Measurements from ENCODE around the gene PNPLA5.

Gene PNPLA5

DNA sequence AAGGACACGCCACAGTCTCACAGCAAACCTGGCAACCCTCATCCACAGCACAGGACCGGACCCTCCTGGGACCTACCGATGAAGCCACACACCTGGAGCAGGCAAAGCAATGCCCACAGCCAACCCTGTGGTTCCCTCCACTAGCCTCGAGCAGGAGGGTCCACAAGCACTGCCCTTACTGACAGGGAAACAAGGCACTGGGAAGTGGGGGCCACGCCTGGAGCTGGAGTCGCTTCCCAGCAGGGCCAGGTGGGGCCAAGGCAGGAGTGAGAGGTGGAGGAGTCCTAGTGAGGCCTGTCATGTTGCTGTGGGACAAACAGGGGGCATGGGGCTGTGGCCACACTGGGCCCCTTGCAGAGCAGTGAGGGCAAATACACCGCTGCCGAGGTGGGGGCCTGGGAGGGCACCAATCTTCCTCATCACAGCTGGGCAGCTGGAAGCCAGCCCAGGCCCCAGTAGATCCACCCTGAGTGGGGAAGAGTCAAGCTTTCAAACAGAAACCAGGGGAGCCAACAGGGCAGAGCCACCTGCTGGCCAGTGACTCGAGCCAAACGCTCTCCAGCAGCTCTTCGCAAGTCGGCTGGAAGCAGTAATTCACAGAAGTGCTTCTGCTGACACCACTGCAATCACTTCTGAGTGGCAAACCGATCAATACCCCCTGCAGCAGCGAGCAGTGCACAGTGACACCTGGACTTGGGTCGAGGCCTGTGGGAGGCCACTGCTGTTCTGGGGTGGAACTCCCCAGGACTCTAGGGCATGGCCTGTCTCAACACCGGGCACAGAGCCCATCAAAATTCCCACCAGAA is 43.2 kb downstream of the PNPLA5 start:
- no peak overlapping the region for H3K9ac ChIP-seq (ENCODE audit: low read length)
- H3K27ac ChIP-seq (ENCODE audit: low read depth, low read length): no peak overlapping the region
- no peak overlapping the region for H3K4me2 ChIP-seq (ENCODE audit: low read depth, low read length, poor library complexity, severe bottlenecking)
- no peaks in the 10 kb centered on the region for H3K36me3 ChIP-seq (ENCODE audit: low read length)
- TF ChIP-seq, protein P1, sequence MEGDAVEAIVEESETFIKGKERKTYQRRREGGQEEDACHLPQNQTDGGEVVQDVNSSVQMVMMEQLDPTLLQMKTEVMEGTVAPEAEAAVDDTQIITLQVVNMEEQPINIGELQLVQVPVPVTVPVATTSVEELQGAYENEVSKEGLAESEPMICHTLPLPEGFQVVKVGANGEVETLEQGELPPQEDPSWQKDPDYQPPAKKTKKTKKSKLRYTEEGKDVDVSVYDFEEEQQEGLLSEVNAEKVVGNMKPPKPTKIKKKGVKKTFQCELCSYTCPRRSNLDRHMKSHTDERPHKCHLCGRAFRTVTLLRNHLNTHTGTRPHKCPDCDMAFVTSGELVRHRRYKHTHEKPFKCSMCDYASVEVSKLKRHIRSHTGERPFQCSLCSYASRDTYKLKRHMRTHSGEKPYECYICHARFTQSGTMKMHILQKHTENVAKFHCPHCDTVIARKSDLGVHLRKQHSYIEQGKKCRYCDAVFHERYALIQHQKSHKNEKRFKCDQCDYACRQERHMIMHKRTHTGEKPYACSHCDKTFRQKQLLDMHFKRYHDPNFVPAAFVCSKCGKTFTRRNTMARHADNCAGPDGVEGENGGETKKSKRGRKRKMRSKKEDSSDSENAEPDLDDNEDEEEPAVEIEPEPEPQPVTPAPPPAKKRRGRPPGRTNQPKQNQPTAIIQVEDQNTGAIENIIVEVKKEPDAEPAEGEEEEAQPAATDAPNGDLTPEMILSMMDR (IDR thresholded peaks at IDR 0.05; ENCODE audit: insufficient read depth, low read length, poor library complexity, severe bottlenecking): no peak
- TF ChIP-seq EZH2phosphoT487 (conservative IDR thresholded peaks at IDR 0.05; ENCODE audit: low read length): no peak
- no peak overlapping the region for H2AFZ ChIP-seq (ENCODE audit: low read depth, low read length, severe bottlenecking)
- no peaks in the 10 kb centered on the region for H3K9me2 ChIP-seq (replicated peaks; ENCODE audit: insufficient read depth, low read length)
- no peak overlapping the region for H3K4me3 ChIP-seq (ENCODE audit: insufficient read depth, low read length, poor library complexity, severe bottlenecking)
- H3F3A ChIP-seq (ENCODE audit: insufficient read depth): no peaks in the 10 kb centered on the region
- H3K9me3 ChIP-seq (ENCODE audit: insufficient read depth, low read length): no peaks in the 10 kb centered on the region
- H3K79me2 ChIP-seq (ENCODE audit: insufficient read depth, low read length): no peaks in the 10 kb centered on the region
- no peaks in the 10 kb centered on the region for H3K27me3 ChIP-seq (ENCODE audit: low read length)
- H4K20me1 ChIP-seq (ENCODE audit: low read depth, low read length): no peaks in the 10 kb centered on the region

DNA sequence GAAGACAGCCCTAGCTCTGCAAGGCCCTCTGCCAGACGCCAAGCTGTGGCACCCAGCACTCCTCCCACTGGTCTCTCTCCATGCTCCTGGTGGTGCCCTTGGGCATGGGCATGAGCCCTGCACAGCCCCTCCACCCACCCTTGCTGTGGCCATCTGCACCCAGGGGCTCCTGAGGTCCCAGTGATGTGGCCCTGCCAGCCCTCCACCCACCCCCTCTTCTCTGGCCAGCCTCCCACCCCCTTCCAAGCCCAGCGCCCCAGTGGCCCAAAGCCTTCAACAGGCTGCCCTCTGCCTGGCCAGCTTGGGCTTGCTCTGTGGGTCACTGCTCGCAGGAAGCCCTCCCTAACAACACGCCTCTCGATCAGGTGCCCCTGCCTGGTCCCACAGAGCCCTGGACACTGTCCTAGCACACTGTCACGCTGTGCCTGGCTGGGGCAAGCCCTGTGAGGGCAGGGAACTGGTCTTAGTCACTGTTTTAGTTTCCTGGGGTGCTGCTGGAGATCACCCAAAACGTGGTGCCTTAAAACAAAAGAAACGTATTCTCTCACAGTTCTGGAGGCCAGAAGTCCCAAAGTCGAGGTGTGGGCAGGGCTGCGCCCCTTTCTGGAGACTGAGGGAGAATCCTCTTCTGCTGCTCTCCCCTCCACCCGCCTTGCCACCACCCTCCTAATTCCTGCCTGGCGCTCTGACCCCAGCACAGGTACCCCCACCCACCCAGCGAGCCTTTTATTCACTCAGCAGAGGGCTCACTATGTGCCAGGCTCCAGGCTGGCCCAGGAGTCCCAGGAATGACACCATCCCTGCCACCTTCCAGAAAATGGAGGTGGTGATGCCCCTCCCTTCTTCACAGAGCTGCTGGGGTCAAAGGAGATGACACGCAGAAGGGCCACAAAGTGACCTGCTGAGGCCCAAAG is 44.2 kb downstream of the PNPLA5 start:
- Histone ChIP-seq H3K4me3 (ENCODE audit: insufficient read depth, low read length, poor library complexity, severe bottlenecking) (no peak overlapping the region), H2AFZ (ENCODE audit: low read depth, low read length, severe bottlenecking) (no peak overlapping the region), H3K79me2 (ENCODE audit: insufficient read depth, low read length) (no peaks in the 10 kb centered on the region), H3F3A (ENCODE audit: insufficient read depth) (no peaks in the 10 kb centered on the region), H3K27ac (ENCODE audit: low read depth, low read length) (no peak overlapping the region), H3K9ac (ENCODE audit: low read length) (no peak overlapping the region), H4K20me1 (ENCODE audit: low read depth, low read length) (no peaks in the 10 kb centered on the region), H3K9me3 (ENCODE audit: insufficient read depth, low read length) (no peaks in the 10 kb centered on the region), H3K36me3 (ENCODE audit: low read length) (no peaks in the 10 kb centered on the region), H3K27me3 (ENCODE audit: low read length) (no peaks in the 10 kb centered on the region), H3K4me2 (ENCODE audit: low read depth, low read length, poor library complexity, severe bottlenecking) (no peak overlapping the region), H3K9me2 (replicated peaks; ENCODE audit: insufficient read depth, low read length) (no peaks in the 10 kb centered on the region)
- TF ChIP-seq, protein P1 (IDR thresholded peaks at IDR 0.05; ENCODE audit: insufficient read depth, low read length, poor library complexity, severe bottlenecking): no peak
- TF ChIP-seq EZH2phosphoT487 (conservative IDR thresholded peaks at IDR 0.05; ENCODE audit: low read length): no peak

DNA sequence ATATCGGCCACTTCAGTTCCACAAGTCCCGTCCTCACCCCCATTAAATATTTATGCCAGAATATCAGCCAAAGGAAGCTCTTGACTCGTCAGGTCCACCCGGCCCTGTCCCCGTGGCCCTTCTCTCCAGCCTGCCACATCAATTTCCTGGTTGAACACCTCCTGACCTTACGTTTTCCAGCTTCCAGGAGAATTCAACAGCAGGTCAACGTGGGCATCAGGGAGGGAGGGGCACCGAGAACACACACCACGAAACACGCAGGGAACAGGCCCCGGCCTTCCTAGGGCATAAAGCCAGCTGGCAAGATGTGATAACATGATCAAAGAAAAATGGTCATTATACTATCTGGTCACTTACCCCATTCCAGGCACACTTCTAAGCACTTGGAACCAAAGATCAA is 44.8 kb downstream of the PNPLA5 start:
- TF ChIP-seq EZH2phosphoT487 (conservative IDR thresholded peaks at IDR 0.05; ENCODE audit: low read length): no peak
- TF ChIP-seq, protein P1 (IDR thresholded peaks at IDR 0.05; ENCODE audit: insufficient read depth, low read length, poor library complexity, severe bottlenecking): no peak
- H2AFZ ChIP-seq (ENCODE audit: low read depth, low read length, severe bottlenecking): no peak overlapping the region
- H3K79me2 ChIP-seq (ENCODE audit: insufficient read depth, low read length): no peaks in the 10 kb centered on the region
- H3K9me2 ChIP-seq (replicated peaks; ENCODE audit: insufficient read depth, low read length): no peaks in the 10 kb centered on the region
- no peak overlapping the region for H3K4me3 ChIP-seq (ENCODE audit: insufficient read depth, low read length, poor library complexity, severe bottlenecking)
- no peaks in the 10 kb centered on the region for H3K27me3 ChIP-seq (ENCODE audit: low read length)
- H3F3A ChIP-seq (ENCODE audit: insufficient read depth): no peaks in the 10 kb centered on the region
- H3K27ac ChIP-seq (ENCODE audit: low read depth, low read length): no peak overlapping the region
- H3K9ac ChIP-seq (ENCODE audit: low read length): no peak overlapping the region
- no peaks in the 10 kb centered on the region for H4K20me1 ChIP-seq (ENCODE audit: low read depth, low read length)
- no peaks in the 10 kb centered on the region for H3K9me3 ChIP-seq (ENCODE audit: insufficient read depth, low read length)
- no peak overlapping the region for H3K4me2 ChIP-seq (ENCODE audit: low read depth, low read length, poor library complexity, severe bottlenecking)
- H3K36me3 ChIP-seq (ENCODE audit: low read length): no peaks in the 10 kb centered on the region
